NT2/D1 (cell line): ENCODE results near the gene TENM4.

ENCODE experiments used
- SUZ12 ChIP-seq: IDR thresholded peaks from 2 replicates; pipeline ENCODE4 v1.6.1; 2011; ENCODE audit not compliant: insufficient read length, insufficient read depth; ENCODE audit errors: extremely low read depth
- YY1 ChIP-seq: IDR thresholded peaks from 2 replicates; pipeline ENCODE4 v1.6.1; 2011; ENCODE audit not compliant: insufficient read length, insufficient read depth

- TF ChIP-seq SUZ12 (no peak), YY1 (no peak)
These were observed 658.1 kb downstream of the TENM4 start for GRCh38 chr11:78782725-78783124.
